HG02623 (cell line): ENCODE results near the gene MCEE.
"Not testable (repeated sequence)": the region's sequence is repeated elsewhere in the genome, so short reads cannot be mapped to it uniquely, and the experiment has no call there.

Source experiments
- ATAC-seq: cut with Tn5 transposase; IDR thresholded peaks from one replicate; pipeline ENCODE4 v1.9.1; 2021; ENCODE audit warnings: moderate library complexity; ENCODE audit not compliant: unreplicated experiment

The MCEE gene

GRCh38 chr2:71129114-71129901 is 721 bp downstream of the MCEE start:
- no peak for ATAC-seq

GRCh38 chr2:71126957-71127356 is 3.1 kb downstream of the MCEE start:
- ATAC-seq: no peak

- ATAC-seq: no peak
Observed at GRCh38 chr2:71125506-71126294, 4.3 kb downstream of the MCEE start.

GRCh38 chr2:71122387-71123298 is 7.4 kb downstream of the MCEE start:
- ATAC-seq: no peak

- ATAC-seq: no peak
Observed at GRCh38 chr2:71121479-71121878, 8.6 kb downstream of the MCEE start.

GRCh38 chr2:71120195-71120594 is 9.8 kb downstream of the MCEE start:
- ATAC-seq: no peak

- no peak for ATAC-seq
Observed at GRCh38 chr2:71117063-71117462, 13.0 kb downstream of the MCEE start.

GRCh38 chr2:71113843-71114242 is 16.2 kb downstream of the MCEE start:
- ATAC-seq: no peak

GRCh38 chr2:71108091-71108490 is 21.9 kb downstream of the MCEE start:
- ATAC-seq: no peak

GRCh38 chr2:71106463-71106862 is 23.6 kb downstream of the MCEE start:
- not testable (repeated sequence) for ATAC-seq

- no peak for ATAC-seq
Observed at GRCh38 chr2:71103809-71104208, 26.2 kb downstream of the MCEE start.

GRCh38 chr2:71102981-71103681 is 26.9 kb downstream of the MCEE start:
- ATAC-seq: no peak

GRCh38 chr2:71101656-71102055 is 28.4 kb downstream of the MCEE start:
- ATAC-seq: no peak

- no peak for ATAC-seq
Observed at GRCh38 chr2:71100195-71100964, 29.6 kb downstream of the MCEE start.

- not testable (repeated sequence) for ATAC-seq
Observed at GRCh38 chr2:71092491-71093260, 37.4 kb downstream of the MCEE start.

GRCh38 chr2:71091808-71092207 is 38.2 kb downstream of the MCEE start:
- ATAC-seq: not testable (repeated sequence)

GRCh38 chr2:71089475-71089874 is 40.6 kb downstream of the MCEE start:
- ATAC-seq: not testable (repeated sequence)

GRCh38 chr2:71085325-71086003 is 44.6 kb downstream of the MCEE start:
- not testable (repeated sequence) for ATAC-seq
